Activated CD4-positive, CD25-positive, alpha-beta regulatory T cell (primary cell): ENCODE measurements around the gene DCUN1D2.

ENCODE experiments used
- DNase-seq, 4 experiments: peaks; one replicate each; lab custom pipeline; 2025; lab: John Stamatoyannopoulos, UW

Gene DCUN1D2

GRCh38 chr13:113422807-113423519 is 67.5 kb downstream of the DCUN1D2 start:
- no peak for DNase-seq

DNA sequence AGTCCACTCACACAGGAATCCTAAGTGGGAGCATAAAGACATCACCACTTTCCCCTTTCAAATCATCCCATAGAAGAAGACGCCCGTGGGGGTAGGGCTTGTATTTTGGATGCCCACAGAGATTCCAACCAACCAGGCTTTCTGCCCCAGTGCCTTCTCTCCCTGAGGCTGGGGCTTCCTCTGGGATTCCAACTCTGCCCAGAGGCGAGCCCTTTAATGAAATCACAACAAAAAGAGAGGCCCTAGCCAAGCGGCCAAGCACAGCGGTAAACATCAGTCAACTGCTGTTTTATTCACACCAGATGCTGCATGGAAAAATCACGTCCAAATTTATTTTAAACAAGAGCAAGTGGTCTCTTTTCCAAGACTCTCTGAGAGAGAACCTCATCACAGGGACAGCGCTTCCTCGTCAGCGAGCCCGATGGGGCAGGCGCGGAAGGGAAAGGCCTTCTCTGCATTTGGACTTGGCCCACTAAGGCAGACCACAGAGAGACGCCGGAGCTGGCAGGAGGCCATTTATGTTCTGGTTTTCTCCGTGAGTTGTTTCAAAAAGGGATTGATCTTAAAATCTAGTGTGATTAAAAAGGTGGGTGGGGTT is 68.7 kb downstream of the DCUN1D2 start:
- DNase-seq, result no peak

DNA sequence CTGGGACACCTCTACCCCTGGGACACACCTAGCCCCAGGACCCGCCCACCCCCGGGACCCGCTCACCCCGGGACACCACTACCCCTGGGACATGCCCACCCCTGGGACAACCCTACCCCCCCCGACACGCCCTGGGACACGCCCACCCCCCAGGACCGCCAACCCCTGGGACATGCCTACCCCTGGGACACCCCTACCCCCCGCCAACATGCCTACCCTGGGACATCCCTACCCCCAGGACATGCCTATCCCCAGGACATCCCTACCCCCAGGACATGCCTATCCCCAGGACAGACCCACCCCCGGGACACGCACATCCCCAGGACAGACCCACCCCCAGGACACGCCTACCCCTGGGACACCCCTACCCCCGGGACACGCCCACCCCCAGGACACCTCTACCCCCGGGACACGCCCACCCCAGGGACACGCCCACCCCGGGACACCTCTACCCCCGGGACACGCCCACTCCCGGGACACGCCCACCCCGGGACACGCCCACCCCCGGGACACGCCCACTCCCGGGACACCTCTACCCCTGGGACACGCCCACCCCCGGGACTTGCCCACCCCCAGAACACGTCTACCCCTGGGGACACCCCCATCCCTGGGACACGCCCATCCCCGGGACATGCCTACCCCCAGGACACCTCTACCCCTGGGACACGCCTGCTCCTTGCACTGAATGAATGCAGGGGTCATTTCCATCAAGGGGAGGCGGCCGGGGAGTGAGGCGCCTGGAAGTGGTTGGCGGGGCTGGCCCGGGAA is 69.5 kb downstream of the DCUN1D2 start:
- no peak for DNase-seq

DNA sequence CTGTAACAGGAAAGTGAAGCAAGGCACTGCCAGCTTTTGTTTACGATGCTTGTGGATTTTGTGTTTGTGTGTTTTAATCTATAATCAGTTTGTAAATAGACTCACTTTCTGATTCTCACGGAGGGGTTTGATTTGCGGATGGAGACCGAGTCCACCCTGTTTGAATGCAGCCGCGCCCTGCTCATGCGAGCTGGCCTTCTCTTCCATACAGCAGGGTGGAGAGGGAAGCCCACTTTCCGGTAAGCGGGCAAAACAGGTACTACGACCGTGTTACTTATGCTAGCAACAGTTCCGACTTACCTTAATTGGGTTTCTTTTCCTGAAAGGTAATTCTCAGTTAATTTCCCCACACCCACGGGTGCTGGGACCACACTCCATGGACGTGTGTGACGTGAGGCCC is 70.3 kb downstream of the DCUN1D2 start:
- DNase-seq, result no peak

GRCh38 chr13:113419531-113420193 is 70.8 kb downstream of the DCUN1D2 start:
- no peak for DNase-seq

GRCh38 chr13:113418722-113419049 is 71.8 kb downstream of the DCUN1D2 start:
- no peak for DNase-seq

DNA sequence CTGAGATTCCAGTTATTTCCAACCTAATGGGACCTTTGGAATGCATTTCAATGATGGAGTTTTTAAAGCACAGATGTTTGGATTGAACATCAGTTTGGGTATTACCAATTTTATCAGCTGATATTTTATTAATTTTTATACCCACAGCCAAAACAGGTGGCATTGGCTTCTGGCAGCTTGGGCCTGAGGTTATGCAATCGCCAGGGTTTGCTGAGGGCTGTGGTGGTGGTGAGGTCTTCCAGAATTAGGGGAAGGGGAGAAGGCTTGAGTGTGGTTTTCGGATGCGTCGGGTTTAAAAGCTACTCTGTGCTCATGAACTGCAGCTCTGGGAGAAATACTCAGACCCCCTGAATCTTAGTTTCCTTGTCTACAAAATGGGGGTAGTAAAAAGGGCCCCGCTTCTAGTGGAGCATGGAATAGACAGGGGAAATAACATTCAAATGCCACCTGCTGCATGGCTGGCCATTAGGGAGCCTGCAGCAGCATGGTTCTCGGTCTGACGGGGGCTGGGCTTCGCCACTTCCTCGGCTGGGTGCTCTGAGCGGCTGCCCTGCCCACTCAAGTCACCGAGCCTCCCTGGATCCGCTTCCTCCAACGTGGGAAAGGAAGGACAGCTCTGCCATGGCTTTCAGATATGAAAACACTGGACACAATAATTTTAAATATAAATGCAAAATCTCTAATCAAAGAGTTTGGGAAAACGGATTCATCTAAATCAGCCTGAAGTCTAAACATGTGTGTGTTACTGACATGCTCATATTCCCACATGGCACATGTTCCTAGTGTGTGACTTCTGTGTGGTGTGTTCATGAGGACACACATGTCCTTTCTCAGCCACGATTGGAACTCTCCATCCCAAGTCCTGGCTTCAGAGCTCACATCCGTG is 72.4 kb downstream of the DCUN1D2 start:
- DNase-seq, result no peak

- no peak for DNase-seq
Observed at GRCh38 chr13:113417008-113417751, 73.3 kb downstream of the DCUN1D2 start.

DNA sequence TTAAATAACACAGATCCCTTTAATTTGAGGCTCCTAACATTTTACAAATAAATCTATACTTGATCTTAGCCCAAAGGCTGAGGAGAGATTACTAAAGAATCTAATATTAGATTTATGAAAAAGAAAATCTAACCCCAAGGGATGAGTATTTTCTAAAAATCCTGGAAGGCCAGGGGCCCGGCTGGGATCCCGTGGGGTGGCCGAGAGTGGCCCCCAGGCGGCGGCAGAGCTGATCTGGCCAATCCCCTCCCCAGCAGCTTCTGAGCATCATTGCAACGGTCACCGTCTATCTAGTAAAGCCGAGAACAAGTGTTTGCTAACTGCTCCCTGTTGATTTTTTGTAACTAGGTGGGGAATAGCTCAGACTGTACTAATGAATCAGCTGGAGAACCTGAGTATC is 74.7 kb downstream of the DCUN1D2 start:
- no peak for DNase-seq

DNA sequence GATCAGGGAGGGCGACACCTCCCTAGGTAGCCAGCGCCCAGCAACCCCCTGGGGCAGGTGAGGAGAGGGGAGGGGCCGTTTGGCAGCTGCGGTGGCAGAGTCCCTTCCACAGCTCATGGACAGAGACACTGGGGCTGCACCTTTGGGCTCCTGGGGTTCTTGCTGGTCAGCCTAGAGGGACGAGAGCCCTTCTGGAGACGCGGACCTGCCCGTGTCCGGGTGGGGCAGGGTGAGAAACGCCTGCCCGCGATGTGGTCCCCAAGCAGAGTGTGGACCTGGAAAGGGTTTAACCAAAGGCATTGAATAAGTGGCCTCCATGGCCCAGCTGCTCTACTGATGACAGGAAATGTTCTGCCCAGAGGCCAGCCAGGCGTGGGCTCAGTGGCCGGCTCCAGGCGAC is 75.5 kb downstream of the DCUN1D2 start:
- DNase-seq, result no peak

DNA sequence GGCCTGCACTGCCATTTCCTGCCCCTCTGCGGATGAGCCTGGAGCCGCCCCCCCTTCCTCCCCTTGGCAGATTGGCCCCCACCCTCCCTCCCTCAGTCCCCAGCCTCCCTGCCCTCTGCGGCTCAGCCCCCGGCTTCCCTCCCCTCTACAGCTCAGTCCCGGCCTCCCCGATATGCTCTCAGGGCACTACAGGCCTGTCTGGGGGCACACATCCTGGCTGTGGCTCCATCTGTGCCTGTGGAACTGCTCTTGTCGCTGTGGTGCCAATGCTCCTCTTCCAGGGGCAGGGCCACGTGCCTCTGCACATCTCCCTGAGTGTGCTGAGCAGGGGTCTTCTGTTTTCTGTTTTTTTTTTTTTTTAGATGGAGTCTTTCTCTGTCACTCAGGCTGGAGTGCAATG is 76.2 kb downstream of the DCUN1D2 start:
- DNase-seq, result no peak

DNA sequence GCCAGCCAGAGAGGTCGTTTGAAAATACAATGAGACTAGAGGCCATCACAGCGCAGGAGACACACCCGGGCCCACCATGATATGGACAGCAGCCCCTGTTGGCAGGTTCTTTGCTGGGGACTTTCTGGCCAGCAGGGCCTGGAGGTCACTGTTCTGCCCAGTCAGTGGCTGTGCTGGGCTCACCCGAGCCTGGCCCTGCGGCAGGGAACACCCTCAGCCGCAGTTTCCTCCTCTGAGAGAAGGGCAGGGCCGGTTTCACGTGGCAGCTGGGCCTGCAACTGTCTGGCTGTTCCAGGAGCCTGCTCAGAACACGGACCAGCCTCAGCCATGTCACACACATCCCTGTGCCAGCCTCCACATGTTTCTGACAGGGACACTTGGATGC is 76.6 kb downstream of the DCUN1D2 start:
- no peak for DNase-seq

DNA sequence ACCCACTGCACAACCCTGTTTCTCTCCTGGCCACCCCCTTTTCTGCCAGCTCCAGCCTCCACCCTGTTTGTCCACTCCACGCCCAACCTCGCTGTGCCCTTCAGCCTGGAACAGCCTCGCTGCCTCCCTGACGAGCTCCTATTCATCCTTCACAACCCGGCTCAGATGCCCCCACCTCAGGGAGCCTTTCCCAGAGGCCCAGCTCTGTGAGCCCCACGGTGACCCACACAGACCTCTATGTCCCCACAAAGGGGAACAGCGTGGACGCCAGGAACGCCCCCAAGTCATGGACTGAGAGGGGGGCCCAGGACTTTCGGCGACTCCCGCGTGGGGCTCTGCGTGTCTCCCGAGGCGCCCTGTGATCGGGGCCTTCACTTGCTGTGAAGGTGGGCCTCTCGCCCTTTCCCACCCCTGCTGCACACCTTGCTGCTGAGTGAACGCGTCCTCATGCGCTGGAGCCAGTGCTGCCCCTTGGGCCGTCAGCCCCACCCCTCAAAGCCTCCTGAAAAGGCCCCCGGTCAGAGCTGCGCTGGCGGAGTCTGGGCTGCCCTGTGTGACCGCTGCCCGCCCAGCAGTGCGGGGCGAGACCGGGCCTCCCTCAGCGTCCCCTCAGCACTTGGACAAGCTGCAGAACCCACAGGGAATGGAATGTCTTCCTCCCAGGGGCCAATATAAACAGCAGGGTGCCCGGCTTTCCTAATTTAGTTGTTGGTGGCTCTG is 77.2 kb downstream of the DCUN1D2 start:
- DNase-seq, result no peak

- DNase-seq, result no peak
Observed at GRCh38 chr13:113412440-113412839, 78.1 kb downstream of the DCUN1D2 start.

GRCh38 chr13:113411216-113412023 is 79.1 kb downstream of the DCUN1D2 start:
- no peak for DNase-seq

- no peak for DNase-seq
Observed at GRCh38 chr13:113410472-113411201, 79.9 kb downstream of the DCUN1D2 start.

- no peak for DNase-seq
Observed at GRCh38 chr13:113408562-113408961, 81.9 kb downstream of the DCUN1D2 start.

- no peak for DNase-seq
Observed at GRCh38 chr13:113407531-113408393, 82.7 kb downstream of the DCUN1D2 start.
